SU-DHL-6 (cell line): ENCODE results near the gene IL4R.
A peak's percentile ranks its signal among the peaks of the same experiment; 100 is the strongest.

Experiments used
- H2AFZ ChIP-seq: fragments of 200-600 bp; sonication (generic); 2 replicates; pipeline ENCODE4 v1.6.1; 2014; ENCODE audit warnings: low read depth, mild to moderate bottlenecking, moderate library complexity, mixed read lengths, antibody characterized with exemption, low read length; ENCODE audit not compliant: severe bottlenecking
- H3F3A ChIP-seq: fragments of 200-600 bp; shearing (Covaris generic); 2 replicates; pipeline ENCODE4 v1.6.0; 2016; ENCODE audit warnings: antibody characterized with exemption, mild to moderate bottlenecking; ENCODE audit not compliant: insufficient read depth
- H3K27ac ChIP-seq: fragments of 200-600 bp; sonication (generic); 2 replicates; pipeline ENCODE4 v1.5.1; 2016; ENCODE audit warnings: low read depth, mild to moderate bottlenecking, low read length, moderate library complexity, mixed read lengths
- H3K27me3 ChIP-seq: fragments of 200-600 bp; sonication (generic), shearing (Covaris generic); 2 replicates; pipeline ENCODE4 v1.6.0; 2014; ENCODE audit warnings: mild to moderate bottlenecking, low read length
- H3K36me3 ChIP-seq: fragments of 200-600 bp; sonication (generic); 2 replicates; pipeline ENCODE4 v1.6.1; 2014; ENCODE audit warnings: mild to moderate bottlenecking, low read length, mixed read lengths
- H3K4me2 ChIP-seq: fragments of 300-600, 200-600 bp; shearing (Covaris generic), sonication (generic); 2 replicates; pipeline ENCODE4 v1.6.0; 2014; ENCODE audit warnings: low read length, low read depth, mild to moderate bottlenecking; ENCODE audit not compliant: poor library complexity, severe bottlenecking
- H3K4me3 ChIP-seq: fragments of 200-600 bp; sonication (generic); 2 replicates; pipeline ENCODE4 v1.5.1; 2014; ENCODE audit warnings: antibody characterized with exemption, low read length, mild to moderate bottlenecking, mixed read lengths; ENCODE audit not compliant: insufficient read depth, poor library complexity, severe bottlenecking
- H3K79me2 ChIP-seq: fragments of 200-600 bp; sonication (generic); 2 replicates; pipeline ENCODE4 v1.6.1; 2014; ENCODE audit warnings: mild to moderate bottlenecking, low read length, moderate library complexity; ENCODE audit not compliant: insufficient read depth
- H3K9ac ChIP-seq: fragments of 200-600 bp; sonication (generic); 2 replicates; pipeline ENCODE4 v1.7.0; 2014; ENCODE audit warnings: mild to moderate bottlenecking, low read length
- H3K9me2 ChIP-seq: fragments of 200-600 bp; sonication (generic); replicated peaks from 2 replicates; pipeline ENCODE4 v1.6.1; 2014; ENCODE audit warnings: low read length; ENCODE audit not compliant: insufficient read depth
- H3K9me3 ChIP-seq: fragments of 200-600 bp; sonication (generic); 2 replicates; pipeline ENCODE4 v1.6.1; 2014; ENCODE audit warnings: low read length, mixed read lengths; ENCODE audit not compliant: insufficient read depth
- H4K20me1 ChIP-seq: fragments of 200-600 bp; sonication (generic); 2 replicates; pipeline ENCODE4 v1.6.1; 2014; ENCODE audit warnings: low read depth, mild to moderate bottlenecking, antibody characterized with exemption, low read length, moderate library complexity, mixed read lengths
- CTCF ChIP-seq: fragments of 200-600 bp; sonication (generic); IDR thresholded peaks from one replicate; pipeline ENCODE4 v1.5.1; 2017; ENCODE audit warnings: antibody characterized with exemption, mild to moderate bottlenecking, low read length, moderate library complexity; ENCODE audit not compliant: insufficient read depth, poor library complexity, severe bottlenecking
- EZH2phosphoT487 ChIP-seq: fragments of 200-600 bp; sonication (generic), shearing (Covaris generic); conservative IDR thresholded peaks from 2 replicates; pipeline ENCODE4 v1.6.1; 2018; ENCODE audit warnings: mild to moderate bottlenecking, antibody characterized with exemption, low read length, moderate library complexity, mixed read lengths

IL4R gene

GRCh38 chr16:27311448-27311830 is 2.3 kb upstream of the IL4R start:
- Histone ChIP-seq H3K27ac (no peak overlapping the region), H3K27me3 (no peaks in the 10 kb centered on the region), H3K36me3 (no peaks in the 10 kb centered on the region), H2AFZ (no peak overlapping the region), H3K9me2 (no peaks in the 10 kb centered on the region), H3K4me3 (no peak overlapping the region), H3K4me2 (no peak overlapping the region), H3F3A (peaks cover 12% of the 10 kb centered on the region; the same call in 1 of the 2 replicates), H3K79me2 (peaks cover 26% of the 10 kb centered on the region), H3K9ac (no peak overlapping the region), H4K20me1 (peaks cover under 1% of the 10 kb centered on the region; the same call in 1 of the 2 replicates), H3K9me3 (peaks cover 4% of the 10 kb centered on the region; the same call in 1 of the 2 replicates)
- no peak for TF ChIP-seq EZH2phosphoT487
- no peak for TF ChIP-seq CTCF

GRCh38 chr16:27311897-27312303 is 1.9 kb upstream of the IL4R start:
- Histone ChIP-seq H3K9ac (no peak overlapping the region), H2AFZ (no peak overlapping the region), H3F3A (peaks cover 16% of the 10 kb centered on the region), H3K9me3 (peaks cover 4% of the 10 kb centered on the region; the same call in 1 of the 2 replicates), H3K9me2 (no peaks in the 10 kb centered on the region), H3K4me3 (no peak overlapping the region), H3K79me2 (peaks cover 30% of the 10 kb centered on the region), H3K36me3 (no peaks in the 10 kb centered on the region), H4K20me1 (peaks cover 3% of the 10 kb centered on the region; the same call in 1 of the 2 replicates), H3K27me3 (no peaks in the 10 kb centered on the region), H3K27ac (no peak overlapping the region), H3K4me2 (no peak overlapping the region)
- TF ChIP-seq CTCF, result no peak
- TF ChIP-seq EZH2phosphoT487, result no peak

GRCh38 chr16:27312580-27313421 is 973 bp upstream of the IL4R start:
- TF ChIP-seq CTCF (no peak), EZH2phosphoT487 (no peak)
- Histone ChIP-seq H3K9ac (peak overlapping the region; percentile 93), H3K4me2 (peak overlapping the region; percentile 88), H3K79me2 (peaks cover 39% of the 10 kb centered on the region), H3F3A (peaks cover 21% of the 10 kb centered on the region), H4K20me1 (peaks cover 3% of the 10 kb centered on the region; the same call in 1 of the 2 replicates), H2AFZ (peak overlapping the region; percentile 68), H3K36me3 (no peaks in the 10 kb centered on the region), H3K9me3 (peaks cover 4% of the 10 kb centered on the region; the same call in 1 of the 2 replicates), H3K27ac (no peak overlapping the region), H3K27me3 (no peaks in the 10 kb centered on the region), H3K4me3 (peak overlapping the region; percentile 77), H3K9me2 (no peaks in the 10 kb centered on the region)
